H1 (cell line): ENCODE measurements around the gene GAB2. TPM values are rescaled to one million over a fixed set of nuclear protein-coding genes. Genes with fewer than 3 reads are reported as not detected.

Experiments used
- ATF3 ChIP-seq: IDR thresholded peaks from 2 replicates; pipeline ENCODE4 v1.6.1; 2011; ENCODE audit warnings: low read depth, mild to moderate bottlenecking, low read length; ENCODE audit not compliant: insufficient read depth
- polyA plus RNA-seq, 7 experiments: library from polyadenylated mRNA; depleted of rRNA in 3 of 7; stranded (reverse) in 5 of 7; unstranded in 2 of 7; fragments of >200 nt in 5 of 7; fragments of 200-250 nt in 2 of 7; gene quantifications; 1 replicate in 5 of 7; 2 replicates in 1 of 7; 4 replicates in 1 of 7; pipeline versions ENCODE4 v1.2.1 to v1.2.3, GENCODE V29; 2011 to 2013; ENCODE audit warnings: missing spikeins in 2 of 7, mixed read lengths in 2 of 7
- total RNA-seq: library from RNA; stranded (reverse); fragmentation: NEBNext Ultra II Directional; extraction: Animal tissue kit (Norgen Biotek cat#: 25700); gene quantifications from 2 replicates; pipeline ENCODE4 v1.2.1, GENCODE V29; 2021

GAB2 gene
- total and polyA plus RNA-seq, 2 of the 8 experiments (the other 6 are each of a cell fraction or from before 2014, with no cell fraction given), result 6.3 to 14.0 TPM

GRCh38 chr11:78224906-78225420 lies 192.7 kb downstream of the GAB2 start (continued):
- no peak for TF ChIP-seq ATF3
